Keratinocyte (primary cell): ENCODE data around the gene CLNK. TPM values are rescaled to one million over a fixed set of nuclear protein-coding genes. Genes with fewer than 3 reads are reported as not detected.

Experiments used
- DNase-seq: peaks from one replicate; pipeline ENCODE4 v3.0.0-alpha.2; 2011; ENCODE audit warnings: low read depth, missing footprints, low spot score
- FAIRE-seq: peaks from 2 replicates; lab custom pipeline; 2011; peaks lifted over from hg19 to GRCh38; lab: Jason Lieb, UNC
- H2AFZ ChIP-seq: 2 replicates; pipeline ENCODE4 v1.6.0; 2012; ENCODE audit warnings: low read length, control low read depth, inconsistent platforms; ENCODE audit not compliant: control insufficient read depth
- H3K27ac ChIP-seq: 2 replicates; pipeline ENCODE4 v1.5.1; 2011; ENCODE audit warnings: low read length; ENCODE audit not compliant: control insufficient read depth, insufficient read depth
- H3K27me3 ChIP-seq: 3 replicates; pipeline ENCODE4 v1.6.0; 2011; ENCODE audit warnings: low read length; ENCODE audit not compliant: control insufficient read depth, insufficient read depth; ENCODE audit errors: extremely low read depth
- H3K36me3 ChIP-seq, 2 experiments: 2 replicates in 1 of 2; 3 replicates in 1 of 2; pipeline ENCODE4 v1.5.1; 2011; ENCODE audit warnings: low read length in 2 of 2, mild to moderate bottlenecking in 1 of 2; ENCODE audit not compliant: control insufficient read depth in 2 of 2, insufficient read depth in 2 of 2; ENCODE audit errors: extremely low read depth in 1 of 2
- H3K4me1 ChIP-seq: 3 replicates; pipeline ENCODE4 v1.5.1; 2011; ENCODE audit warnings: low read length; ENCODE audit not compliant: control insufficient read depth, insufficient read depth; ENCODE audit errors: extremely low read depth
- H3K4me2 ChIP-seq: 3 replicates; pipeline ENCODE4 v1.6.0; 2011; ENCODE audit warnings: low read depth, low read length; ENCODE audit not compliant: control insufficient read depth, insufficient read depth; ENCODE audit errors: extremely low read depth
- H3K4me3 ChIP-seq, 3 experiments: fragments of 200-600 bp in 1 of 3; sonication (generic) in 1 of 3; 2 replicates in 2 of 3; 3 replicates in 1 of 3; pipeline ENCODE4 v1.5.1; 2011 to 2016; ENCODE audit warnings: low read length in 3 of 3, mild to moderate bottlenecking in 3 of 3, control low read depth in 2 of 3, inconsistent platforms in 1 of 3, low read depth in 1 of 3, mixed read lengths in 1 of 3, mixed run types in 1 of 3, moderate library complexity in 1 of 3; ENCODE audit not compliant: control insufficient read depth in 2 of 3, insufficient read depth in 2 of 3; ENCODE audit errors: extremely low read depth in 1 of 3
- H3K79me2 ChIP-seq: 2 replicates; pipeline ENCODE4 v1.6.0; 2012; ENCODE audit warnings: low read length; ENCODE audit not compliant: control insufficient read depth, insufficient read depth
- H3K9ac ChIP-seq: 3 replicates; pipeline ENCODE4 v1.6.0; 2011; ENCODE audit warnings: low read length; ENCODE audit not compliant: control insufficient read depth, insufficient read depth; ENCODE audit errors: extremely low read depth
- H3K9me1 ChIP-seq: 3 replicates; pipeline ENCODE4 v1.6.0; 2011; ENCODE audit warnings: low read length; ENCODE audit not compliant: control insufficient read depth, insufficient read depth; ENCODE audit errors: extremely low read depth
- H3K9me3 ChIP-seq: 2 replicates; pipeline ENCODE4 v1.5.1; 2012; ENCODE audit warnings: low read depth, low read length; ENCODE audit not compliant: control insufficient read depth
- H4K20me1 ChIP-seq: 3 replicates; pipeline ENCODE4 v1.6.0; 2011; ENCODE audit warnings: low read length; ENCODE audit not compliant: control insufficient read depth, insufficient read depth; ENCODE audit errors: extremely low read depth
- CTCF ChIP-seq, 3 experiments: IDR thresholded peaks in 1 of 3; conservative IDR thresholded peaks in 1 of 3; optimal IDR thresholded peaks in 1 of 3; 2 replicates in 2 of 3; 3 replicates in 1 of 3; pipeline versions ENCODE3 to v1.5.1; 2011; ENCODE audit warnings: low read length in 3 of 3, mild to moderate bottlenecking in 3 of 3, moderate library complexity in 2 of 3, control low read depth in 1 of 3, inconsistent platforms in 1 of 3; ENCODE audit not compliant: insufficient read depth in 2 of 3; ENCODE audit errors: extremely low read depth in 1 of 3
- EZH2 ChIP-seq: IDR thresholded peaks from one replicate; pipeline ENCODE4 v1.6.1; 2012; ENCODE audit warnings: inconsistent platforms, mild to moderate bottlenecking, low read length, moderate library complexity
- dilution Hi-C: fragments of 300-500 bp; cut with MboI; formaldehyde crosslinking; loops from one replicate; pipeline ENCODE4 v1.7.0; 2020; ENCODE audit warnings: low sequenced_read_pairs; ENCODE audit not compliant: extremely low pct_ligation_motif_present
- polyA plus RNA-seq, 5 experiments: library from polyadenylated mRNA; depleted of rRNA in 3 of 5; stranded (reverse) in 3 of 5; stranded (forward) in 1 of 5; unstranded in 1 of 5; fragments of >200 nt; gene quantifications; 1 replicate in 1 of 5; 2 replicates in 3 of 5; 3 replicates in 1 of 5; pipeline versions ENCODE4 v1.2.1 to v1.2.3, GENCODE V29; 2011 to 2012; ENCODE audit warnings: missing spikeins in 2 of 5, low read depth in 1 of 5, low replicate concordance in 1 of 5

The CLNK gene
- polyA plus RNA-seq, 1 donor (not counting 4 experiments of a cell fraction or from before 2014, with no cell fraction given): not detected

- no peaks in the 10 kb centered on the region for H3K9me1 ChIP-seq
- TF ChIP-seq CTCF (optimal IDR thresholded peaks at IDR 0.05 in 1 of 3, IDR thresholded peaks at IDR 0.05 in 1 of 3, conservative IDR thresholded peaks at IDR 0.05 in 1 of 3; ENCODE audit: extremely low read depth in 1 of 3, insufficient read depth in 2 of 3, low read length in 3 of 3): no peak
- TF ChIP-seq EZH2: no peak
- no peak for DNase-seq
- H2AFZ ChIP-seq: no peak overlapping the region
- no peak overlapping the region for H3K9ac ChIP-seq
- no peaks in the 10 kb centered on the region for H3K36me3 ChIP-seq
- dilution Hi-C loops: no loop called here
- no peak overlapping the region for H3K27ac ChIP-seq
- no peaks in the 10 kb centered on the region for H3K9me3 ChIP-seq
- no peak overlapping the region for H3K4me2 ChIP-seq
- no peaks in the 10 kb centered on the region for H3K79me2 ChIP-seq
- FAIRE-seq: no peak
- H3K4me3 ChIP-seq: no peak overlapping the region
- no peaks in the 10 kb centered on the region for H3K27me3 ChIP-seq
- no peaks in the 10 kb centered on the region for H3K4me1 ChIP-seq
- H4K20me1 ChIP-seq: no peaks in the 10 kb centered on the region
Observed at GRCh38 chr4:10662937-10663336, 21.6 kb downstream of the CLNK start.

GRCh38 chr4:10661047-10661446, 23.5 kb downstream of the CLNK start:
- Histone ChIP-seq H3K4me3 (no peak overlapping the region), H3K4me1 (peaks cover 6% of the 10 kb centered on the region), H3K79me2 (no peaks in the 10 kb centered on the region), H2AFZ (no peak overlapping the region), H3K9ac (no peak overlapping the region), H3K4me2 (no peak overlapping the region), H3K36me3 (no peaks in the 10 kb centered on the region), H3K27me3 (no peaks in the 10 kb centered on the region), H3K9me1 (no peaks in the 10 kb centered on the region), H3K9me3 (no peaks in the 10 kb centered on the region), H4K20me1 (no peaks in the 10 kb centered on the region), H3K27ac (no peak overlapping the region)
- TF ChIP-seq EZH2: no peak
- TF ChIP-seq CTCF (optimal IDR thresholded peaks at IDR 0.05 in 1 of 3, IDR thresholded peaks at IDR 0.05 in 1 of 3, conservative IDR thresholded peaks at IDR 0.05 in 1 of 3; ENCODE audit: extremely low read depth in 1 of 3, insufficient read depth in 2 of 3, low read length in 3 of 3): no peak
- no peak for FAIRE-seq
- dilution Hi-C loops: no loop called here
- DNase-seq: no peak
